A549 (cell line): ENCODE measurements around the gene TRMT10C. TPM values are rescaled to one million over a fixed set of nuclear protein-coding genes. Genes with fewer than 3 reads are reported as not detected.

ENCODE experiments used
- ATAC-seq, 2 experiments: fragments of 200-7000 bp in 1 of 2; fragments of >200 bp in 1 of 2; cut with Nextera tagmentation in 1 of 2; cut with Tn5 transposase in 1 of 2; 3 replicates each; pipeline versions ENCODE4 v1.8.0 to v1.9.1; 2018 to 2020; ENCODE audit warnings: mild to moderate bottlenecking in 1 of 2, moderate library complexity in 1 of 2
- CTCF ChIA-PET: fragments of 300-600 bp; sonication (Branson Sonifier 250); formaldehyde crosslinking; extraction: SDS; loops from one replicate; lab custom pipeline; 2021; ENCODE audit warnings: antibody characterized with exemption, inconsistent platforms; lab: Yijun Ruan, JAX
- POLR2A ChIA-PET: fragments of 350-600 bp; formaldehyde crosslinking; extraction: SDS; loops from one replicate; lab custom pipeline; 2021; ENCODE audit warnings: antibody characterized with exemption, inconsistent platforms; lab: Yijun Ruan, JAX
- DNase-seq, 2 experiments: peaks; one replicate each; pipeline versions ENCODE4 v3.0.0 to v3.0.0-alpha.2; 2011 to 2016; ENCODE audit warnings: low read depth in 1 of 2, low spot score in 1 of 2
- FAIRE-seq: peaks from 2 replicates; lab custom pipeline; 2011; peaks lifted over from hg19 to GRCh38; lab: Jason Lieb, UNC
- H3K27ac ChIP-seq, 2 experiments: fragments of >200 bp; sonication (Bioruptor Twin); formaldehyde crosslinking; 3 replicates each; pipeline ENCODE4 v1.5.1; 2016 to 2017
- H3K4me1 ChIP-seq: fragments of >200 bp; sonication (Bioruptor Twin); formaldehyde crosslinking; 3 replicates; pipeline ENCODE4 v1.6.1; 2016
- H3K4me2 ChIP-seq: fragments of >200 bp; sonication (Bioruptor Twin); formaldehyde crosslinking; 3 replicates; pipeline ENCODE4 v1.6.1; 2016
- H3K4me3 ChIP-seq: fragments of >200 bp; sonication (Bioruptor Twin); formaldehyde crosslinking; 3 replicates; pipeline ENCODE4 v1.5.1; 2016
- H3K9me3 ChIP-seq: fragments of >200 bp; sonication (Bioruptor Twin); formaldehyde crosslinking; 3 replicates; pipeline ENCODE4 v1.6.1; 2016
- BHLHE40 ChIP-seq: IDR thresholded peaks from 2 replicates; pipeline ENCODE4 v1.6.1; 2012; ENCODE audit warnings: low read depth, low read length, inconsistent platforms
- CEBPB ChIP-seq, 2 experiments: fragments of >200 bp in 1 of 2; sonication (Bioruptor Twin) in 1 of 2; formaldehyde crosslinking in 1 of 2; IDR thresholded peaks; 2 replicates each; pipeline ENCODE4 v1.6.1; 2012 to 2016
- CHD2 ChIP-seq: fragments of 150-350 bp; IDR thresholded peaks from 2 replicates; pipeline ENCODE4 v1.6.1; 2014; ENCODE audit warnings: low read length; ENCODE audit not compliant: partially characterized antibody
- EHF ChIP-seq: fragments of 250-450 bp; sonication (Bioruptor Pico); IDR thresholded peaks from 2 replicates; pipeline ENCODE4 v1.5.0; 2020; ENCODE audit warnings: mild to moderate bottlenecking
- EHMT2 ChIP-seq: fragments of 200-600 bp; sonication (generic); IDR thresholded peaks from 2 replicates; pipeline ENCODE4 v1.6.1; 2016; ENCODE audit warnings: antibody characterized with exemption, low read depth, mild to moderate bottlenecking, moderate library complexity
- EP300 ChIP-seq, 2 experiments: fragments of >200 bp; sonication (Bioruptor Twin); formaldehyde crosslinking; IDR thresholded peaks; 2 replicates in 1 of 2; 3 replicates in 1 of 2; pipeline ENCODE4 v1.6.1; 2016 to 2017
- FOSL2 ChIP-seq, 2 experiments: fragments of 450-650 bp in 1 of 2; fragments of >200 bp in 1 of 2; sonication (Bioruptor Twin) in 1 of 2; formaldehyde crosslinking; IDR thresholded peaks; 2 replicates each; pipeline versions ENCODE4 v1.5.0 to v1.6.1; 2016 to 2020; ENCODE audit warnings: mild to moderate bottlenecking in 1 of 2, moderate library complexity in 1 of 2
- FOXS1 ChIP-seq: fragments of 250-450 bp; sonication (Bioruptor Pico); IDR thresholded peaks from 2 replicates; pipeline ENCODE4 v1.5.0; 2020; ENCODE audit warnings: mild to moderate bottlenecking, moderate library complexity
- GATA3 ChIP-seq: IDR thresholded peaks from 2 replicates; pipeline ENCODE4 v1.6.1; 2012; ENCODE audit warnings: borderline replicate concordance
- HOXB13 ChIP-seq: fragments of 250-450 bp; sonication (Bioruptor Pico); IDR thresholded peaks from 2 replicates; pipeline ENCODE4 v1.5.0; 2020; ENCODE audit warnings: low read depth, mild to moderate bottlenecking, moderate library complexity
- MAZ ChIP-seq: fragments of 150-350 bp; IDR thresholded peaks from 2 replicates; pipeline ENCODE4 v1.6.1; 2014; ENCODE audit warnings: antibody characterized with exemption, low read depth, low read length, borderline replicate concordance
- NFE2L2 ChIP-seq: fragments of 150-350 bp; conservative IDR thresholded peaks from 2 replicates; pipeline ENCODE4 v1.6.1; 2014; ENCODE audit warnings: low read length
- NPAS2 ChIP-seq: fragments of 250-450 bp; sonication (Bioruptor Pico); IDR thresholded peaks from 2 replicates; pipeline ENCODE4 v1.8.0; 2022; ENCODE audit warnings: mild to moderate bottlenecking, moderate library complexity, borderline replicate concordance
- PHF8 ChIP-seq: fragments of 200-600 bp; sonication (generic); IDR thresholded peaks from 2 replicates; pipeline ENCODE4 v1.6.1; 2016; ENCODE audit warnings: low read depth, mild to moderate bottlenecking, antibody characterized with exemption, moderate library complexity, borderline replicate concordance
- POLR2A ChIP-seq: IDR thresholded peaks from 2 replicates; pipeline ENCODE4 v1.6.1; 2012; ENCODE audit warnings: mild to moderate bottlenecking, low read length
- POLR2AphosphoS2 ChIP-seq: conservative IDR thresholded peaks from 2 replicates; pipeline ENCODE4 v1.6.1; 2012; ENCODE audit warnings: low read length, improper control_type of control experiment, inconsistent platforms
- RAD21 ChIP-seq, 2 experiments: fragments of >200 bp in 1 of 2; sonication (Bioruptor Twin) in 1 of 2; formaldehyde crosslinking in 1 of 2; IDR thresholded peaks in 1 of 2; conservative IDR thresholded peaks in 1 of 2; 2 replicates in 1 of 2; 3 replicates in 1 of 2; pipeline ENCODE4 v1.6.1; 2012 to 2018; ENCODE audit warnings: inconsistent platforms in 1 of 2
- RARB ChIP-seq: fragments of 250-450 bp; sonication (Bioruptor Pico); IDR thresholded peaks from 2 replicates; pipeline ENCODE4 v1.8.0; 2021; ENCODE audit warnings: mild to moderate bottlenecking, moderate library complexity
- SMC3 ChIP-seq: fragments of >200 bp; sonication (Bioruptor Twin); formaldehyde crosslinking; IDR thresholded peaks from 3 replicates; pipeline ENCODE4 v1.6.1; 2018; ENCODE audit warnings: inconsistent platforms
- ZC3H11A ChIP-seq: fragments of 450-650 bp; IDR thresholded peaks from 2 replicates; pipeline ENCODE4 v1.6.1; 2014; ENCODE audit warnings: antibody characterized with exemption, mild to moderate bottlenecking
- ZNF302 ChIP-seq: fragments of 250-450 bp; sonication (Bioruptor Pico); IDR thresholded peaks from 2 replicates; pipeline ENCODE4 v1.9.0; 2021; ENCODE audit warnings: inconsistent platforms, mild to moderate bottlenecking, moderate library complexity
- WGBS: methylation state at CpG from one replicate; pipeline ENCODE4 v1.1.6; 2017; ENCODE audit errors: missing lambda C conversion rate; 5-methylcytosine and 5-hydroxymethylcytosine counted together
- polyA plus RNA-seq, 4 experiments: library from polyadenylated mRNA; depleted of rRNA in 3 of 4; stranded (reverse); fragments of >200 nt; fragmentation: RNase III in 1 of 4; extraction: RNeasy Plus Mini Kit Qiagen cat#74134 plus additional on column Dnase treatment in 1 of 4; gene quantifications; 2 replicates in 3 of 4; 3 replicates in 1 of 4; pipeline ENCODE4 v1.2.3, GENCODE V29; 2011 to 2017
- TF ChIP-seq, protein P1 (sequence below): fragments of 150-350 bp; IDR thresholded peaks from 2 replicates; pipeline ENCODE4 v1.6.1; 2014; ENCODE audit warnings: low read depth, mild to moderate bottlenecking, low read length
- TF ChIP-seq, protein P2 (sequence below): fragments of >200 bp; sonication (Bioruptor Twin); formaldehyde crosslinking; IDR thresholded peaks from 2 replicates; pipeline ENCODE4 v1.6.1; 2016

TRMT10C gene
- polyA plus RNA-seq, 2 of the 4 experiments (the other 2 are of a cell fraction), result 30.8 to 37.0 TPM

DNA sequence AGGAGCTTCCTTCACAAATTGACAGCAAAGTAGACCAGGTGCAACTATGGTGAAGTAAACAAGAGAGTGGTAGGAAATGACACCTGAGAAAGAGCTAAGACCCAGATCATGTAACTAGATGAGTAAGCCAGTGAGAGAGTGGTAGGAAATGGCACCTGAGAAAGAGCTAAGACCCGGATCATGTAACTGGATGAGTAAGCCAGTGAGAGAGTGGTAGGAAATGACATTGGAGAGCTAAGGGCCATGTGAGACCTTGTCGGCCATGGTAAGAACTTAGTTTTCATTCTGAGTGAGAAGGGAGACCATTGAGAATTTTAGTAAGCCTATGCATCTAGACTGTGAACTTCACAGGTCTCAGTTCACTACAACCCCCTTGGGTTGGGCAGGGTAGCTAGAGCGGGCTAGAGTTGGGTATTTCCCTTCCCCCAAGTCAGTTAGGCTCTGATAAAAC, 43.2 kb upstream of the TRMT10C start:
- no peak overlapping the region for H3K4me3 ChIP-seq
- DNase-seq (peak; percentile 6 to 26), ATAC-seq (peak; percentile 42 to 56; a peak in 3 of 6 replicates), FAIRE-seq (no peak)
- no peak overlapping the region for H3K4me2 ChIP-seq
- ChIA-PET POLR2A (interaction anchor here (0.6 kb wide), 1 partner anchor 55 kb away, joined by 3 read pairs; the partner anchor contains the start of gene PCNP), CTCF (interaction anchor here (0.9 to 2.6 kb wide), 2 partner anchors 9 to 1056 kb away, joined by 3 to 7 read pairs; no protein-coding TSS in a partner anchor)
- H3K9me3 ChIP-seq, result no peaks in the 10 kb centered on the region
- H3K4me1 ChIP-seq, result peaks cover 17% of the 10 kb centered on the region
- H3K27ac ChIP-seq, result no peak overlapping the region
- TF ChIP-seq MAZ, result no peak
- no peak for TF ChIP-seq HOXB13
- 47% methylated on average over 3 of the region's 3 CpGs for WGBS

DNA sequence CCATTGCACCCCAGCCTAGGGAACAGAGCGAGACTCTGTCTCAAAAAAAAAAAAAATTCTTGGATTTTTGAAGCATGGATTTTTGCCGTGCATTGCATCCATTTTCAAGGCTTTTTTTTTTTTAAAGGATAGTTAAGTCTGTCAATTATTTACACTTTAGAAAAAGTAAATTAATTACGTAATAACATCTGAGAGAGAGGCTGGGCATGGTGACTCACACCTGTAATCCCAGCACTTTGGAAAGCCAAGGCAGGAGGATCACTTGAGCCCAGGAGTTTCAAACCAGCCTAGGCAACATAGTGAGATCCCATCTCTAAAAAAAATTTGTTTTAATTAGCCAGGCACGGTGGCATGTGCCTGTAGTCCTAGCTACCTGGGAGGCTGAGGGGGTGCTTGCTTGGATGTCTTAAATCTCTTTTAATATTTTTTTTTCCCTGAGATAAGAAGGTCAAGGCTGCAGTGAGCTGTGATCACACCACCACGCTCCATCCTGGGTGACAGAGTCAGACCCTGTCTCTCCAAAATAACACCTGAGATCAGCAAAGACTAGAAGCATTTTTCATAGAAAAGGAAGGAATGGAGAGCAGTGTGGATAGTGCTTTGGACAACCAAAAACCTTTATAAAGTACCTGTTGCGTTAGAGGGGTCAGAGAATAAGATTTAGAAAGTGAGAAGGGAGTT, 41.8 kb upstream of the TRMT10C start:
- DNase-seq (peak in 1 of 2 experiments; percentile 27), ATAC-seq (peak in 1 of 2 experiments; percentile 47; a peak in 2 of 6 replicates), FAIRE-seq (no peak)
- WGBS, result 45% methylated on average over 6 of the region's 6 CpGs
- ChIA-PET POLR2A (interaction anchor here (1.0 to 1.2 kb wide), 2 partner anchors 54 to 806 kb away, joined by 3 to 5 read pairs; partner anchors contain the start of gene PCNP), CTCF (no interaction called here)
- peak overlapping the region; percentile 57 for H3K4me2 ChIP-seq
- no peaks in the 10 kb centered on the region for H3K9me3 ChIP-seq
- no peak for TF ChIP-seq FOSL2 (IDR thresholded peaks at IDR 0.05)
- peak; percentile 67 for TF ChIP-seq FOSL2 (CRISPR knock-in tag; IDR thresholded peaks at IDR 0.05)
- TF ChIP-seq CEBPB (IDR thresholded peaks at IDR 0.05), result peak in 1 of 2 experiments; percentile 32; a peak in 1 of 4 replicates
- no peak for TF ChIP-seq PHF8
- peaks cover 11% of the 10 kb centered on the region for H3K4me1 ChIP-seq
- 0 out of 6 replicates have a peak overlapping the region, but pooled peaks of 1 of the 2 experiments have one; percentile 36 for H3K27ac ChIP-seq
- no peak overlapping the region for H3K4me3 ChIP-seq

DNA sequence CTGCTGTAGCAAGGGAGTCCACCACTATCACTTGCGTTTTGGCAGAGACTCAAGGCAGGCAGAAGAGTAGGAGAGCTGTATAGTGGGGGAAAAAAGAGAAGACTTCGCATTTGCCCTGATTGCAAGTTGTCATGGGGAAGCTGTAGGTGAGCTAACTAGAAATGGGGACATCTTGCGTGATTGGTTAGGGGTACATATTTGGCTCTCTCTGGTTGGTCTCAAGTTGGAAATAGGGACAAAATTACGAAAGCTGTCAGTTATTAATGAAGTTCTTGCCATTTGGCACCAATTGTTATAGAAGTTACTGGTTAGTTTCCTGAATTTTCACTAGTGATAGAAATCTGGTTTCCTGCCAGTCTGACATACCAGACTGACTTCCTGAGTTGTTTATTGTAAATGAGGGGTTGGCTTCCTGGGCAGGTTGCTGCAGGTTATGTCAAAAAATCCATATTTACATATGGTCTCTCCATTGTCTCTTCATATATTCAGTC, 40.4 kb upstream of the TRMT10C start:
- H3K9me3 ChIP-seq, result no peaks in the 10 kb centered on the region
- H3K27ac ChIP-seq, result no peak overlapping the region
- no peak overlapping the region for H3K4me2 ChIP-seq
- POLR2A ChIA-PET, result no interaction called here
- ATAC-seq (no peak), FAIRE-seq (no peak), DNase-seq (no peak)
- no peak for TF ChIP-seq POLR2AphosphoS2
- no peak for TF ChIP-seq RAD21 (conservative IDR thresholded peaks at IDR 0.05 in 1 of 2, IDR thresholded peaks at IDR 0.05 in 1 of 2)
- no peak for TF ChIP-seq EHF (CRISPR knock-in tag)
- no peak for TF ChIP-seq ZNF302 (CRISPR knock-in tag)
- TF ChIP-seq CEBPB (IDR thresholded peaks at IDR 0.05), result no peak
- TF ChIP-seq FOXS1 (CRISPR knock-in tag), result no peak
- no peak for TF ChIP-seq MAZ
- TF ChIP-seq NPAS2 (CRISPR knock-in tag), result no peak
- TF ChIP-seq, protein P1, sequence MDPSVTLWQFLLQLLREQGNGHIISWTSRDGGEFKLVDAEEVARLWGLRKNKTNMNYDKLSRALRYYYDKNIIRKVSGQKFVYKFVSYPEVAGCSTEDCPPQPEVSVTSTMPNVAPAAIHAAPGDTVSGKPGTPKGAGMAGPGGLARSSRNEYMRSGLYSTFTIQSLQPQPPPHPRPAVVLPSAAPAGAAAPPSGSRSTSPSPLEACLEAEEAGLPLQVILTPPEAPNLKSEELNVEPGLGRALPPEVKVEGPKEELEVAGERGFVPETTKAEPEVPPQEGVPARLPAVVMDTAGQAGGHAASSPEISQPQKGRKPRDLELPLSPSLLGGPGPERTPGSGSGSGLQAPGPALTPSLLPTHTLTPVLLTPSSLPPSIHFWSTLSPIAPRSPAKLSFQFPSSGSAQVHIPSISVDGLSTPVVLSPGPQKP, result no peak
- no peak for TF ChIP-seq EHMT2
- TF ChIP-seq GATA3, result no peak
- TF ChIP-seq CHD2, result no peak
- TF ChIP-seq NFE2L2, result no peak
- no peak for TF ChIP-seq RARB
- TF ChIP-seq BHLHE40, result no peak
- TF ChIP-seq, protein P2, sequence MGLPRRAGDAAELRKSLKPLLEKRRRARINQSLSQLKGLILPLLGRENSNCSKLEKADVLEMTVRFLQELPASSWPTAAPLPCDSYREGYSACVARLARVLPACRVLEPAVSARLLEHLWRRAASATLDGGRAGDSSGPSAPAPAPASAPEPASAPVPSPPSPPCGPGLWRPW, result no peak
- no peak for TF ChIP-seq POLR2A
- no peak for TF ChIP-seq SMC3
- TF ChIP-seq ZC3H11A, result no peak
- TF ChIP-seq EP300 (IDR thresholded peaks at IDR 0.05), result no peak
- H3K4me3 ChIP-seq, result no peak overlapping the region
- H3K4me1 ChIP-seq, result peaks cover 11% of the 10 kb centered on the region
- CTCF ChIA-PET, result interaction anchor here (0.7 to 1.3 kb wide), 2 partner anchors 9 to 1207 kb away, joined by 3 to 4 read pairs; no protein-coding TSS in a partner anchor
- 78% methylated on average over 4 of the region's 4 CpGs for WGBS
